Esophagus muscularis mucosa (tissue), 4 donors: ENCODE data around the gene FAM209A.

Experiments
- EP300 ChIP-seq: sonication (generic); formaldehyde crosslinking; IDR thresholded peaks from one replicate; pipeline ENCODE4 v1.6.1; 2017; ENCODE audit warnings: antibody characterized with exemption
- POLR2A ChIP-seq: fragments of 450-650 bp; IDR thresholded peaks from one replicate; pipeline ENCODE4 v1.6.1; 2017; ENCODE audit warnings: antibody characterized with exemption, moderate library complexity, mild to moderate bottlenecking, low read depth
- POLR2AphosphoS5 ChIP-seq, 2 donors: sonication (generic); formaldehyde crosslinking; IDR thresholded peaks; one replicate each; pipeline ENCODE4 v1.6.1; 2017; ENCODE audit warnings: antibody characterized with exemption in 2 of 2
- TF ChIP-seq, protein P1 (sequence below), 3 experiments: fragments of 200-600 bp in 2 of 3; fragments of 450-650 bp in 1 of 3; sonication (generic) in 2 of 3; IDR thresholded peaks; one replicate each; pipeline ENCODE4 v1.5.1; 2017 to 2019; ENCODE audit warnings: antibody characterized with exemption in 3 of 3, mild to moderate bottlenecking in 2 of 3, moderate library complexity in 1 of 3

DNA sequence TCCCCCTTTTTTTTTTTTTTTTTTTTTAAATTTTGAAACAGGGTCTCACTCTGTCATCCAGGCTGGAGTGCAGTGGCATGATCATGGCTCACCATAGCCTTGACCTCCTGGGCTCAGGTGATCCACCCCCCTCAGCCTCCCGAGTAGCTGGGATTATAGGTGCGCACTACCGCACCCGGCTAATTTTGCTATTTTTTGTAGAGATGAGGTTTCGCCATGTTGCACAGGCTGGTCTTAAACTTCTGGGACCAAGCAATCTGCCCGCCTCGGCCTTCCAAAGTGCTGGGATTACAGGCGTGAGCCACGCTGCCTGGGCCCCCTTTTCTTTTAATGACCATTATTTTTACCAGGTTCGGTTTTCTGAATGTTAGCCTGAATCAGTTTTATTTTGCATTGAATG, 5.0 kb upstream of the FAM209A start:
- TF ChIP-seq POLR2A (no peak), POLR2AphosphoS5 (IDR thresholded peaks at IDR 0.05) (no peak), EP300 (no peak)
- TF ChIP-seq, protein P1, sequence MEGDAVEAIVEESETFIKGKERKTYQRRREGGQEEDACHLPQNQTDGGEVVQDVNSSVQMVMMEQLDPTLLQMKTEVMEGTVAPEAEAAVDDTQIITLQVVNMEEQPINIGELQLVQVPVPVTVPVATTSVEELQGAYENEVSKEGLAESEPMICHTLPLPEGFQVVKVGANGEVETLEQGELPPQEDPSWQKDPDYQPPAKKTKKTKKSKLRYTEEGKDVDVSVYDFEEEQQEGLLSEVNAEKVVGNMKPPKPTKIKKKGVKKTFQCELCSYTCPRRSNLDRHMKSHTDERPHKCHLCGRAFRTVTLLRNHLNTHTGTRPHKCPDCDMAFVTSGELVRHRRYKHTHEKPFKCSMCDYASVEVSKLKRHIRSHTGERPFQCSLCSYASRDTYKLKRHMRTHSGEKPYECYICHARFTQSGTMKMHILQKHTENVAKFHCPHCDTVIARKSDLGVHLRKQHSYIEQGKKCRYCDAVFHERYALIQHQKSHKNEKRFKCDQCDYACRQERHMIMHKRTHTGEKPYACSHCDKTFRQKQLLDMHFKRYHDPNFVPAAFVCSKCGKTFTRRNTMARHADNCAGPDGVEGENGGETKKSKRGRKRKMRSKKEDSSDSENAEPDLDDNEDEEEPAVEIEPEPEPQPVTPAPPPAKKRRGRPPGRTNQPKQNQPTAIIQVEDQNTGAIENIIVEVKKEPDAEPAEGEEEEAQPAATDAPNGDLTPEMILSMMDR (IDR thresholded peaks at IDR 0.05): no peak
